Stromal cell of bone marrow (primary cell): Measurements from ENCODE around the gene CDKN1C.

Experiments used
- DNase-seq: peaks from one replicate; pipeline ENCODE4 v3.0.0-alpha.2; 2012; ENCODE audit warnings: low read depth

The CDKN1C gene

GRCh38 chr11:2846470-2846869 is 39.1 kb downstream of the CDKN1C start:
- no peak for DNase-seq

GRCh38 chr11:2846056-2846455 is 39.5 kb downstream of the CDKN1C start:
- DNase-seq = no peak

- no peak for DNase-seq
Observed at GRCh38 chr11:2844996-2845395, 40.6 kb downstream of the CDKN1C start.

- DNase-seq = no peak
Observed at GRCh38 chr11:2844116-2844842, 41.3 kb downstream of the CDKN1C start.

GRCh38 chr11:2843551-2843950 is 42.0 kb downstream of the CDKN1C start:
- no peak for DNase-seq

- DNase-seq = no peak
Observed at GRCh38 chr11:2842876-2843275, 42.7 kb downstream of the CDKN1C start.

- DNase-seq = no peak
Observed at GRCh38 chr11:2841411-2842190, 44.0 kb downstream of the CDKN1C start.

GRCh38 chr11:2839395-2839943 is 46.1 kb downstream of the CDKN1C start:
- DNase-seq = no peak

GRCh38 chr11:2838676-2839294 is 46.8 kb downstream of the CDKN1C start:
- DNase-seq = no peak

- DNase-seq = no peak
Observed at GRCh38 chr11:2838091-2838490, 47.5 kb downstream of the CDKN1C start.

- DNase-seq = no peak
Observed at GRCh38 chr11:2837651-2838050, 47.9 kb downstream of the CDKN1C start.

- DNase-seq = no peak
Observed at GRCh38 chr11:2837096-2837601, 48.4 kb downstream of the CDKN1C start.

GRCh38 chr11:2836315-2837095 is 49.1 kb downstream of the CDKN1C start:
- no peak for DNase-seq

- no peak for DNase-seq
Observed at GRCh38 chr11:2835751-2836150, 49.8 kb downstream of the CDKN1C start.

- DNase-seq = no peak
Observed at GRCh38 chr11:2835296-2835695, 50.3 kb downstream of the CDKN1C start.

GRCh38 chr11:2834503-2835273 is 50.9 kb downstream of the CDKN1C start:
- no peak for DNase-seq

- DNase-seq = no peak
Observed at GRCh38 chr11:2833716-2834502, 51.7 kb downstream of the CDKN1C start.
